Heart left ventricle (tissue), 13 donors: ENCODE measurements around the gene BACH2.

Experiments used
- POLR2A ChIP-seq, 2 donors: fragments of 450-650 bp; IDR thresholded peaks; one replicate each; pipeline ENCODE4 v1.6.1; 2017; ENCODE audit warnings: antibody characterized with exemption in 2 of 2, mild to moderate bottlenecking in 2 of 2, moderate library complexity in 2 of 2
- TF ChIP-seq, protein P1 (sequence below), 12 donors: fragments of 200-600 bp; sonication (generic) in 4 of 12; IDR thresholded peaks; one replicate each; pipeline versions ENCODE4 v1.5.0 to v1.8.0; 2018 to 2022; ENCODE audit warnings: antibody characterized with exemption in 12 of 12, mild to moderate bottlenecking in 5 of 12
- donor health status: ischemic (EF 13 %, LVEDD 7.1; RV severe dilation, severe dysfunction).
- donor health status: DM: no; HTN: yes; CAD: no.
- donor health status: DM: no; HTN: no; CAD: no.
- donor health status: ischemic (EF 25% LVEDD 6.9; RV normal size, moderate dysfunction).
- donor health status: ischemic (EF 25% LVEDD 5.7; RV mildly dilated, moderate dysfunction).
- donor health status: ischemic (EF 35%, LVEDD 5.7; RV mildly dilated, moderate dysfunction).
- donor health status: nonischemic (EF 11% LVEDD 7.7; RV severe dilation, severe dysfunction).
- donor health status: DM: yes; HTN: yes; CAD: no.
- donor health status: PGD.
- donor health status: ischemic (EF 29% LVEDD 5.4; RV normal size, mild dysfunction).
- donor health status: nonischemic (EF 23%, LVEDD 6.1; RV moderate dilation, normal function).

DNA sequence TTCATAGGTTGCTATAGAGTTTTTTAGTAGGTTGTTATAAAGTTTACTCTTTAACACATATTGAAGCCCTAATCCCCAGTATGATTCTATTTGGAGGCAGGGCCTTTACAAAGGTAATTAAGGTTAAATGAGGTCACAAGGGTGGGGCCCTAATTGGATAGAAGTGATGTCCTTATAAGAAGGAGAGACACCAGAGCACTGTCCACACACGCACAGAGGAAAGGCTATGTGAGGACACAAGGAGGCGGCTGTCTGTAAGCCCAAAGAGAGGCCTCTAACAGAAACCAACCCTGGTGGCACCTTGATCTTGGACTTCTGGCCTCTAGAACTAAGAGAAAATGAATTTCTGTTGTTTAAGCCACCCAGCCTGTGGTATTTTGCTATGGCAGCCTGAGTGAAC, 303.8 kb downstream of the BACH2 start:
- TF ChIP-seq, protein P1, sequence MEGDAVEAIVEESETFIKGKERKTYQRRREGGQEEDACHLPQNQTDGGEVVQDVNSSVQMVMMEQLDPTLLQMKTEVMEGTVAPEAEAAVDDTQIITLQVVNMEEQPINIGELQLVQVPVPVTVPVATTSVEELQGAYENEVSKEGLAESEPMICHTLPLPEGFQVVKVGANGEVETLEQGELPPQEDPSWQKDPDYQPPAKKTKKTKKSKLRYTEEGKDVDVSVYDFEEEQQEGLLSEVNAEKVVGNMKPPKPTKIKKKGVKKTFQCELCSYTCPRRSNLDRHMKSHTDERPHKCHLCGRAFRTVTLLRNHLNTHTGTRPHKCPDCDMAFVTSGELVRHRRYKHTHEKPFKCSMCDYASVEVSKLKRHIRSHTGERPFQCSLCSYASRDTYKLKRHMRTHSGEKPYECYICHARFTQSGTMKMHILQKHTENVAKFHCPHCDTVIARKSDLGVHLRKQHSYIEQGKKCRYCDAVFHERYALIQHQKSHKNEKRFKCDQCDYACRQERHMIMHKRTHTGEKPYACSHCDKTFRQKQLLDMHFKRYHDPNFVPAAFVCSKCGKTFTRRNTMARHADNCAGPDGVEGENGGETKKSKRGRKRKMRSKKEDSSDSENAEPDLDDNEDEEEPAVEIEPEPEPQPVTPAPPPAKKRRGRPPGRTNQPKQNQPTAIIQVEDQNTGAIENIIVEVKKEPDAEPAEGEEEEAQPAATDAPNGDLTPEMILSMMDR (IDR thresholded peaks at IDR 0.05): no peak
- TF ChIP-seq POLR2A (IDR thresholded peaks at IDR 0.05): no peak
